ENCODE results near the gene NOL12.

- TF ChIP-seq MYC (IDR thresholded peaks at IDR 0.05; ENCODE audit: low read depth, low read length) (no peak), CTCF (IDR thresholded peaks at IDR 0.05; ENCODE audit: low read depth, low read length) (peak; percentile 11), MAX (IDR thresholded peaks at IDR 0.05; ENCODE audit: low read depth, low read length) (no peak), POLR2A (IDR thresholded peaks at IDR 0.05; ENCODE audit: extremely low read depth, insufficient read length) (no peak)
These were observed 48.9 kb downstream of the NOL12 start for GRCh38 chr22:37734964-37735451.

Data from NB4 (cell line).